HepG2 (cell line): ENCODE results near the gene PRCD. TPM values are rescaled to one million over a fixed set of nuclear protein-coding genes. Genes with fewer than 3 reads are reported as not detected.

Experiments used
- E2F2 ChIP-seq: sonication (generic); formaldehyde crosslinking; IDR thresholded peaks from 2 replicates; pipeline ENCODE4 v1.4.0; 2020; ENCODE audit warnings: missing genetic modification reagents, borderline replicate concordance
- HINFP ChIP-seq: sonication (generic); formaldehyde crosslinking; IDR thresholded peaks from 2 replicates; pipeline ENCODE4 v1.4.0; 2020; ENCODE audit warnings: low read depth, mild to moderate bottlenecking, missing genetic modification reagents
- IKZF5 ChIP-seq: IDR thresholded peaks from 2 replicates; pipeline ENCODE4 v1.6.1; 2018; ENCODE audit warnings: missing genetic modification reagents, mild to moderate bottlenecking, missing compliant biosample characterization
- KIAA2018 ChIP-seq: sonication (generic); formaldehyde crosslinking; IDR thresholded peaks from 2 replicates; pipeline ENCODE4 v1.5.0; 2020; ENCODE audit warnings: mild to moderate bottlenecking, missing genetic modification reagents, borderline replicate concordance
- MED1 ChIP-seq: sonication (generic); formaldehyde crosslinking; IDR thresholded peaks from 2 replicates; pipeline ENCODE4 v1.4.0; 2020; ENCODE audit warnings: missing genetic modification reagents
- SIN3B ChIP-seq: fragments of 150-350 bp; IDR thresholded peaks from 2 replicates; pipeline ENCODE4 v1.6.1; 2014; ENCODE audit warnings: low read length
- ZNF142 ChIP-seq: sonication (generic); formaldehyde crosslinking; IDR thresholded peaks from 2 replicates; pipeline ENCODE4 v1.4.0; 2020; ENCODE audit warnings: missing genetic modification reagents
- ZNF768 ChIP-seq: sonication (generic); formaldehyde crosslinking; IDR thresholded peaks from 2 replicates; pipeline ENCODE4 v1.4.0; 2020; ENCODE audit warnings: missing genetic modification reagents
- polyA plus RNA-seq, 8 experiments: library from polyadenylated mRNA; depleted of rRNA in 3 of 8; stranded (reverse) in 7 of 8; unstranded in 1 of 8; fragments of >200 nt; fragmentation: Illumina TruSeq in 4 of 8; extraction: Trizol in 4 of 8; gene quantifications; 2 replicates each; pipeline versions ENCODE4 v1.2.1 to v1.2.3, GENCODE V29; 2011 to 2016; ENCODE audit warnings: low read depth in 4 of 8, missing spikeins in 1 of 8, mixed read lengths in 1 of 8; ENCODE audit not compliant: insufficient read depth in 1 of 8
- total RNA-seq, 5 experiments: library from RNA; depleted of rRNA; stranded (reverse); fragments of >200 nt; fragmentation: Illumina TruSeq; extraction: Trizol; gene quantifications; 2 replicates each; pipeline ENCODE4 v1.2.3, GENCODE V29; 2016; ENCODE audit warnings: low read depth in 1 of 5

The PRCD gene
- total and polyA plus RNA-seq, 2 of the 13 experiments (the other 11 are each of a cell fraction or from before 2014, with no cell fraction given), result 0.51 TPM; not detected in 1

- peak; percentile 36 for TF ChIP-seq ZNF142 (CRISPR knock-in tag)
- TF ChIP-seq KIAA2018 (CRISPR knock-in tag), result peak; percentile 79; the same call in 1 of the 2 replicates
- TF ChIP-seq MED1 (CRISPR knock-in tag), result 0 out of 2 replicates have a peak, but pooled peaks have one; percentile 1
- TF ChIP-seq ZNF768 (CRISPR knock-in tag), result 0 out of 2 replicates have a peak, but pooled peaks have one; percentile 9
- no peak for TF ChIP-seq SIN3B
- TF ChIP-seq E2F2 (CRISPR knock-in tag), result no peak
- no peak for TF ChIP-seq HINFP (CRISPR knock-in tag)
- peak; percentile 39; the same call in 1 of the 2 replicates for TF ChIP-seq IKZF5
Measured at GRCh38 chr17:76500747-76501017, 39.2 kb upstream of the PRCD start (continued).
